HEK293 (cell line): ENCODE data around the gene SNAI1.
"Not testable (repeated sequence)": the region's sequence is repeated elsewhere in the genome, so short reads cannot be mapped to it uniquely, and the experiment has no call there.

ENCODE experiments used
- CTCF ChIA-PET: fragments of 350-600 bp; formaldehyde crosslinking; extraction: SDS; loops from one replicate; lab custom pipeline; 2021; ENCODE audit warnings: antibody characterized with exemption; lab: Yijun Ruan, JAX
- POLR2A ChIA-PET: fragments of 300-600 bp; formaldehyde crosslinking; extraction: SDS; loops from one replicate; lab custom pipeline; 2020; ENCODE audit warnings: antibody characterized with exemption, inconsistent platforms; lab: Yijun Ruan, JAX
- H3K27ac ChIP-seq: fragments of 200-500 bp; sonication (Bioruptor generic); 2 replicates; pipeline ENCODE4 v1.5.1; 2014; ENCODE audit warnings: low read depth, low read length, control low read depth, inconsistent platforms; ENCODE audit errors: extremely low read depth
- H3K36me3 ChIP-seq, 2 experiments: fragments of 200-500 bp in 1 of 2; sonication (Bioruptor generic) in 1 of 2; 1 replicate in 1 of 2; 2 replicates in 1 of 2; pipeline ENCODE4 v1.5.1; 2014 to 2017; ENCODE audit warnings: inconsistent platforms in 2 of 2, low read length in 2 of 2; ENCODE audit not compliant: control insufficient read depth in 2 of 2, insufficient read depth in 1 of 2
- H3K4me1 ChIP-seq: fragments of 200-500 bp; sonication (Bioruptor generic); 2 replicates; pipeline ENCODE4 v1.5.1; 2014; ENCODE audit warnings: mild to moderate bottlenecking, low read length, inconsistent platforms; ENCODE audit not compliant: control insufficient read depth, insufficient read depth
- H3K4me3 ChIP-seq: 2 replicates; pipeline ENCODE4 v1.5.1; 2011; ENCODE audit warnings: low read depth, mild to moderate bottlenecking, control low read depth, low read length, moderate library complexity
- H3K9me3 ChIP-seq: fragments of 200-500 bp; sonication (Bioruptor generic); 2 replicates; pipeline ENCODE4 v1.5.1; 2014; ENCODE audit warnings: low read depth, low read length, inconsistent platforms; ENCODE audit not compliant: control insufficient read depth, insufficient read depth
- GLIS1 ChIP-seq: fragments of 450-650 bp; formaldehyde crosslinking; IDR thresholded peaks from 2 replicates; pipeline ENCODE4 v1.5.1; 2016; ENCODE audit warnings: missing biosample characterization, missing genetic modification characterization
- MYNN ChIP-seq: fragments of 450-650 bp; formaldehyde crosslinking; IDR thresholded peaks from 2 replicates; pipeline ENCODE4 v1.5.1; 2016; ENCODE audit warnings: missing biosample characterization, missing genetic modification characterization, borderline replicate concordance
- ZBTB21 ChIP-seq: fragments of 450-650 bp; formaldehyde crosslinking; IDR thresholded peaks from 2 replicates; pipeline ENCODE4 v1.5.1; 2017; ENCODE audit warnings: missing biosample characterization, missing genetic modification characterization
- ZIC2 ChIP-seq: fragments of 450-650 bp; formaldehyde crosslinking; IDR thresholded peaks from 2 replicates; pipeline ENCODE4 v1.5.1; 2016; ENCODE audit warnings: missing biosample characterization, missing genetic modification characterization
- ZNF140 ChIP-seq: fragments of 450-650 bp; formaldehyde crosslinking; IDR thresholded peaks from 2 replicates; pipeline ENCODE4 v1.5.1; 2016; ENCODE audit warnings: missing biosample characterization, missing genetic modification characterization
- ZNF585B ChIP-seq: fragments of 450-650 bp; formaldehyde crosslinking; IDR thresholded peaks from 2 replicates; pipeline ENCODE4 v1.5.1; 2016; ENCODE audit warnings: missing biosample characterization, missing genetic modification characterization
- ZNF664 ChIP-seq: fragments of 450-650 bp; formaldehyde crosslinking; IDR thresholded peaks from 2 replicates; pipeline ENCODE4 v1.5.1; 2016; ENCODE audit warnings: missing biosample characterization, missing genetic modification characterization
- ZNF701 ChIP-seq: fragments of 450-650 bp; formaldehyde crosslinking; IDR thresholded peaks from 2 replicates; pipeline ENCODE4 v1.5.1; 2016; ENCODE audit warnings: missing biosample characterization, missing genetic modification characterization
- ZNF837 ChIP-seq: fragments of 450-650 bp; formaldehyde crosslinking; IDR thresholded peaks from 2 replicates; pipeline ENCODE4 v1.5.1; 2016; ENCODE audit warnings: missing biosample characterization, missing genetic modification characterization
- TF ChIP-seq, protein P1 (sequence below): fragments of 450-650 bp; formaldehyde crosslinking; conservative IDR thresholded peaks from 2 replicates; pipeline ENCODE4 v1.5.1; 2016; ENCODE audit warnings: low read depth, missing biosample characterization, missing genetic modification characterization
- TF ChIP-seq, protein P2 (sequence below): fragments of 450-650 bp; formaldehyde crosslinking; IDR thresholded peaks from 2 replicates; pipeline ENCODE4 v1.5.1; 2016; ENCODE audit warnings: missing biosample characterization, missing genetic modification characterization, borderline replicate concordance
- TF ChIP-seq, protein P3 (sequence below): fragments of 450-650 bp; formaldehyde crosslinking; IDR thresholded peaks from 2 replicates; pipeline ENCODE4 v1.5.1; 2017; ENCODE audit warnings: missing biosample characterization, missing genetic modification characterization

SNAI1 gene

DNA sequence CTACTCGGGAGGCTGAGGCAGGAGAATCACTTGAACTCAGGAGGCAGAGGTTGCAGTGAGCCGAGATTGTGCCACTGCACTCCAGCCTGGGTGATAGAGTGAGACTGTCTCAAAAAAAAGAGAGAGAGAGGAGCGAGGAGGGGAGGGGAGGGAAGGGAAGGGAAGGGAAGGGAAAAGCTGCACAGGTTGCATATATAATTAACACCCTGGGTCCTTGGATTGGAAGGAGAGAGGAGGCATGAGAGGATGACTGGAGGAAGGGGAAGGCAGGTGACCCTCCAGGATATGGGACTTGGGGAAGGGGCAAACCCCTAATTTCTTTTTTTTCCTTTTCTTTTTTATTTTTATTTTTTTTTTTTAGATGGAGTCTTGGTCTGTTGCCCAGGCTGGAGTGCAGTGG is 28.8 kb downstream of the SNAI1 start:
- H3K36me3 ChIP-seq, H3K27ac ChIP-seq, POLR2A ChIA-PET, H3K4me1 ChIP-seq, H3K9me3 ChIP-seq, H3K4me3 ChIP-seq: not testable (repeated sequence)
- CTCF ChIA-PET, result interaction anchor here (0.6 to 1.8 kb wide), 3 partner anchors 10 to 60 kb away, joined by 3 to 6 read pairs (median 4); no protein-coding TSS in a partner anchor

DNA sequence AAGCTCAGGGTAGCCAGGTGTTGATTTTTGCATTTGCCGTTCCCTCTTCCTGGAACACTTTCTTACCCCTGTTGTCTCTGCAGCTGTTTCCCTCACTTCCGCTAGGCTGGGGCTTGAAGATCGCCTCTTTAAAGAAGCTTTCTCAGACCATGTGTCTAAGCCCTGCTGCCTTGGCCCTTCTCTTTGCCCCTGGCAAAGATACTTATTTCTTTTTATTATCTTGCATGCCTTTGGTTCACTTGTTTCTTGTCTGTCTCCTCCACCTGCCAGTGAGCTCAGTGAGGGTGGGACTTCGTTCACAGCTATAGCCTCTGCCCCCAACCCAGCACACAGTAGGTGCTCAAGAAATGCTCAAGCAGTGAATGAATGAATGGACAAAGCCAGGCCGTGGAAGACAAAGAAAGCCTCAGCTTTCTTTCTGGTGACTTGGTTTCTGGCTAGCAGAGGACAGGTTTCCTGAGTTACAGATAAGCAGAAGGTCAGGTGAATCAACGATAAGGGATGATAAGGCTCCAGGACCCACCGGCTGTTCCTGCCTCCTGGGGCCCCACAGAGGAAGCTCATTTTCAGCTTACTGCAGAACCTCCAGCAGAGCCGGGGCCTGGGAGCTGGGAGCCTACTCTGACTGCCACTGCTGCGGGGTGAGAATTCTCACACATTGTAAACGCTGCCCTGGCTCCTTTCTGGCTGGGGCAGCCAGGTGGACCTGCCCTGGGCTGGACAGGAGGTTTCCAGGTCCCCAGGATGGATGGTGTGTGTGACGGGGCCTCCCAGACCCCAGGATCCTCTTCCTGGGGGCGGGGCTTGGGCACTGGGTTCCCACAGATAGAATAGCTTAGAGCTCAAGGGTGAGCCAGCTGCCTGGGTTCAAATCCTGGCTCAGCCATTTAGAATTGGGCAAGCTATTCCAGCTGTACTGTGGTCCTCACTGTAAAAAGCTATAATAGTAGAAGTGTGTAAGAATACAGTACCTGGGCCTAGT is 29.8 kb downstream of the SNAI1 start:
- POLR2A ChIA-PET, result no interaction called here
- no peak overlapping the region for H3K4me3 ChIP-seq
- H3K4me1 ChIP-seq, result no peaks in the 10 kb centered on the region
- no peaks in the 10 kb centered on the region for H3K9me3 ChIP-seq
- H3K27ac ChIP-seq, result no peak overlapping the region
- TF ChIP-seq ZNF701 (tag by site-specific recombination) (no peak), GLIS1 (tag by site-specific recombination) (peak; percentile 74), ZBTB21 (tag by site-specific recombination) (no peak), ZNF837 (no peak), MYNN (tag by site-specific recombination) (no peak), ZNF585B (no peak), ZNF140 (tag by site-specific recombination) (no peak), ZNF664 (peak; percentile 61), ZIC2 (tag by site-specific recombination) (peak; percentile 30)
- TF ChIP-seq, protein P1, sequence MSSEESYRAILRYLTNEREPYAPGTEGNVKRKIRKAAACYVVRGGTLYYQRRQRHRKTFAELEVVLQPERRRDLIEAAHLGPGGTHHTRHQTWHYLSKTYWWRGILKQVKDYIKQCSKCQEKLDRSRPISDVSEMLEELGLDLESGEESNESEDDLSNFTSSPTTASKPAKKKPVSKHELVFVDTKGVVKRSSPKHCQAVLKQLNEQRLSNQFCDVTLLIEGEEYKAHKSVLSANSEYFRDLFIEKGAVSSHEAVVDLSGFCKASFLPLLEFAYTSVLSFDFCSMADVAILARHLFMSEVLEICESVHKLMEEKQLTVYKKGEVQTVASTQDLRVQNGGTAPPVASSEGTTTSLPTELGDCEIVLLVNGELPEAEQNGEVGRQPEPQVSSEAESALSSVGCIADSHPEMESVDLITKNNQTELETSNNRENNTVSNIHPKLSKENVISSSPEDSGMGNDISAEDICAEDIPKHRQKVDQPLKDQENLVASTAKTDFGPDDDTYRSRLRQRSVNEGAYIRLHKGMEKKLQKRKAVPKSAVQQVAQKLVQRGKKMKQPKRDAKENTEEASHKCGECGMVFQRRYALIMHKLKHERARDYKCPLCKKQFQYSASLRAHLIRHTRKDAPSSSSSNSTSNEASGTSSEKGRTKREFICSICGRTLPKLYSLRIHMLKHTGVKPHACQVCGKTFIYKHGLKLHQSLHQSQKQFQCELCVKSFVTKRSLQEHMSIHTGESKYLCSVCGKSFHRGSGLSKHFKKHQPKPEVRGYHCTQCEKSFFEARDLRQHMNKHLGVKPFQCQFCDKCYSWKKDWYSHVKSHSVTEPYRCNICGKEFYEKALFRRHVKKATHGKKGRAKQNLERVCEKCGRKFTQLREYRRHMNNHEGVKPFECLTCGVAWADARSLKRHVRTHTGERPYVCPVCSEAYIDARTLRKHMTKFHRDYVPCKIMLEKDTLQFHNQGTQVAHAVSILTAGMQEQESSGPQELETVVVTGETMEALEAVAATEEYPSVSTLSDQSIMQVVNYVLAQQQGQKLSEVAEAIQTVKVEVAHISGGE (tag by site-specific recombination), result no peak
- TF ChIP-seq, protein P2, sequence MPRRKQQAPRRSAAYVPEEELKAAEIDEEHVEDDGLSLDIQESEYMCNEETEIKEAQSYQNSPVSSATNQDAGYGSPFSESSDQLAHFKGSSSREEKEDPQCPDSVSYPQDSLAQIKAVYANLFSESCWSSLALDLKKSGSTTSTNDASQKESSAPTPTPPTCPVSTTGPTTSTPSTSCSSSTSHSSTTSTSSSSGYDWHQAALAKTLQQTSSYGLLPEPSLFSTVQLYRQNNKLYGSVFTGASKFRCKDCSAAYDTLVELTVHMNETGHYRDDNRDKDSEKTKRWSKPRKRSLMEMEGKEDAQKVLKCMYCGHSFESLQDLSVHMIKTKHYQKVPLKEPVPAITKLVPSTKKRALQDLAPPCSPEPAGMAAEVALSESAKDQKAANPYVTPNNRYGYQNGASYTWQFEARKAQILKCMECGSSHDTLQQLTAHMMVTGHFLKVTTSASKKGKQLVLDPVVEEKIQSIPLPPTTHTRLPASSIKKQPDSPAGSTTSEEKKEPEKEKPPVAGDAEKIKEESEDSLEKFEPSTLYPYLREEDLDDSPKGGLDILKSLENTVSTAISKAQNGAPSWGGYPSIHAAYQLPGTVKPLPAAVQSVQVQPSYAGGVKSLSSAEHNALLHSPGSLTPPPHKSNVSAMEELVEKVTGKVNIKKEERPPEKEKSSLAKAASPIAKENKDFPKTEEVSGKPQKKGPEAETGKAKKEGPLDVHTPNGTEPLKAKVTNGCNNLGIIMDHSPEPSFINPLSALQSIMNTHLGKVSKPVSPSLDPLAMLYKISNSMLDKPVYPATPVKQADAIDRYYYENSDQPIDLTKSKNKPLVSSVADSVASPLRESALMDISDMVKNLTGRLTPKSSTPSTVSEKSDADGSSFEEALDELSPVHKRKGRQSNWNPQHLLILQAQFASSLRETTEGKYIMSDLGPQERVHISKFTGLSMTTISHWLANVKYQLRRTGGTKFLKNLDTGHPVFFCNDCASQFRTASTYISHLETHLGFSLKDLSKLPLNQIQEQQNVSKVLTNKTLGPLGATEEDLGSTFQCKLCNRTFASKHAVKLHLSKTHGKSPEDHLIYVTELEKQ (tag by site-specific recombination), result no peak
- TF ChIP-seq, protein P3, sequence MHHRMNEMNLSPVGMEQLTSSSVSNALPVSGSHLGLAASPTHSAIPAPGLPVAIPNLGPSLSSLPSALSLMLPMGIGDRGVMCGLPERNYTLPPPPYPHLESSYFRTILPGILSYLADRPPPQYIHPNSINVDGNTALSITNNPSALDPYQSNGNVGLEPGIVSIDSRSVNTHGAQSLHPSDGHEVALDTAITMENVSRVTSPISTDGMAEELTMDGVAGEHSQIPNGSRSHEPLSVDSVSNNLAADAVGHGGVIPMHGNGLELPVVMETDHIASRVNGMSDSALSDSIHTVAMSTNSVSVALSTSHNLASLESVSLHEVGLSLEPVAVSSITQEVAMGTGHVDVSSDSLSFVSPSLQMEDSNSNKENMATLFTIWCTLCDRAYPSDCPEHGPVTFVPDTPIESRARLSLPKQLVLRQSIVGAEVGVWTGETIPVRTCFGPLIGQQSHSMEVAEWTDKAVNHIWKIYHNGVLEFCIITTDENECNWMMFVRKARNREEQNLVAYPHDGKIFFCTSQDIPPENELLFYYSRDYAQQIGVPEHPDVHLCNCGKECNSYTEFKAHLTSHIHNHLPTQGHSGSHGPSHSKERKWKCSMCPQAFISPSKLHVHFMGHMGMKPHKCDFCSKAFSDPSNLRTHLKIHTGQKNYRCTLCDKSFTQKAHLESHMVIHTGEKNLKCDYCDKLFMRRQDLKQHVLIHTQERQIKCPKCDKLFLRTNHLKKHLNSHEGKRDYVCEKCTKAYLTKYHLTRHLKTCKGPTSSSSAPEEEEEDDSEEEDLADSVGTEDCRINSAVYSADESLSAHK (tag by site-specific recombination), result peak; percentile 26; the same call in 1 of the 2 replicates
- no peaks in the 10 kb centered on the region for H3K36me3 ChIP-seq
- CTCF ChIA-PET, result interaction anchor here (1.5 to 1.8 kb wide), 3 partner anchors 31 to 59 kb away, joined by 3 to 6 read pairs (median 4); no protein-coding TSS in a partner anchor
